Endodermal cell (in vitro differentiated cells): Measurements from ENCODE around the gene LHPP. TPM values are rescaled to one million over a fixed set of nuclear protein-coding genes. Genes with fewer than 3 reads are reported as not detected.

Experiments used
- DNase-seq: peaks from one replicate; pipeline ENCODE4 v3.0.0-alpha.2; 2017
- H3K27ac ChIP-seq: 2 replicates; pipeline ENCODE4 v1.5.1; 2013; ENCODE audit warnings: mild to moderate bottlenecking, low read depth, low read length, moderate library complexity
- H3K27me3 ChIP-seq: 2 replicates; pipeline ENCODE4 v1.6.1; 2013; ENCODE audit warnings: mild to moderate bottlenecking, low read length, moderate library complexity; ENCODE audit not compliant: insufficient read depth, control insufficient read depth, poor library complexity, severe bottlenecking
- H3K36me3 ChIP-seq: 2 replicates; pipeline ENCODE4 v1.7.0; 2013; ENCODE audit warnings: mild to moderate bottlenecking, low read length, moderate library complexity; ENCODE audit not compliant: control insufficient read depth, insufficient read depth
- H3K4me1 ChIP-seq: one replicate; pipeline ENCODE4 v1.7.0; 2013; ENCODE audit warnings: low read length; ENCODE audit not compliant: control insufficient read depth, insufficient read depth
- H3K4me3 ChIP-seq: 2 replicates; pipeline ENCODE4 v1.5.1; 2013; ENCODE audit warnings: mild to moderate bottlenecking, low read length, moderate library complexity
- H3K9ac ChIP-seq: 2 replicates; pipeline ENCODE4 v1.6.1; 2013; ENCODE audit warnings: mild to moderate bottlenecking, low read length, moderate library complexity; ENCODE audit not compliant: poor library complexity, severe bottlenecking; ENCODE audit errors: extremely low read depth
- H3K9me3 ChIP-seq: 2 replicates; pipeline ENCODE4 v1.6.1; 2013; ENCODE audit warnings: mild to moderate bottlenecking, low read length, moderate library complexity; ENCODE audit not compliant: control insufficient read depth
- H3K27ac Mint-ChIP-seq: 2 replicates; pipeline ENCODE4 v1.8.0; 2020; ENCODE audit warnings: mixed read lengths
- H3K27me3 Mint-ChIP-seq: 2 replicates; pipeline ENCODE4 v1.8.0; 2021; ENCODE audit warnings: mild to moderate bottlenecking, mixed read lengths; ENCODE audit not compliant: insufficient read depth
- H3K36me3 Mint-ChIP-seq: 2 replicates; pipeline ENCODE4 v1.8.0; 2020; ENCODE audit warnings: low read depth, mixed read lengths
- H3K4me1 Mint-ChIP-seq: 2 replicates; pipeline ENCODE4 v1.8.0; 2020; ENCODE audit warnings: mixed read lengths
- H3K4me3 Mint-ChIP-seq: 2 replicates; pipeline ENCODE4 v1.8.0; 2020; ENCODE audit warnings: mild to moderate bottlenecking, moderate library complexity, mixed read lengths
- H3K9me3 Mint-ChIP-seq: 2 replicates; pipeline ENCODE4 v1.8.0; 2020; ENCODE audit warnings: mild to moderate bottlenecking, mixed read lengths
- WGBS, 2 experiments: methylation state at CpG; one replicate each; pipeline versions ENCODE4 v1.1.5 to v1.1.7; 2013; ENCODE audit warnings: missing lambda C conversion rate in 2 of 2, mixed read lengths in 1 of 2; ENCODE audit not compliant: insufficient coverage in 1 of 2, insufficient read length in 1 of 2; 5-methylcytosine and 5-hydroxymethylcytosine counted together
- total RNA-seq, 2 donors: library from RNA; stranded (reverse); fragmentation: NEBNext Ultra II Directional in 1 of 2; extraction: Animal tissue kit (Norgen Biotek cat#: 25700) in 1 of 2; gene quantifications; 2 replicates in 1 of 2; 3 replicates in 1 of 2; pipeline ENCODE4 v1.2.1, GENCODE V29; 2021
- TF ChIP-seq, protein P1 (sequence below): fragments of 200-600 bp; sonication (generic); conservative IDR thresholded peaks from 2 replicates; pipeline ENCODE4 v1.5.0; 2021; ENCODE audit warnings: antibody characterized with exemption, mild to moderate bottlenecking

LHPP gene
- total RNA-seq, 2 donors from 2014 or later: 23.3 to 24.8 TPM

DNA sequence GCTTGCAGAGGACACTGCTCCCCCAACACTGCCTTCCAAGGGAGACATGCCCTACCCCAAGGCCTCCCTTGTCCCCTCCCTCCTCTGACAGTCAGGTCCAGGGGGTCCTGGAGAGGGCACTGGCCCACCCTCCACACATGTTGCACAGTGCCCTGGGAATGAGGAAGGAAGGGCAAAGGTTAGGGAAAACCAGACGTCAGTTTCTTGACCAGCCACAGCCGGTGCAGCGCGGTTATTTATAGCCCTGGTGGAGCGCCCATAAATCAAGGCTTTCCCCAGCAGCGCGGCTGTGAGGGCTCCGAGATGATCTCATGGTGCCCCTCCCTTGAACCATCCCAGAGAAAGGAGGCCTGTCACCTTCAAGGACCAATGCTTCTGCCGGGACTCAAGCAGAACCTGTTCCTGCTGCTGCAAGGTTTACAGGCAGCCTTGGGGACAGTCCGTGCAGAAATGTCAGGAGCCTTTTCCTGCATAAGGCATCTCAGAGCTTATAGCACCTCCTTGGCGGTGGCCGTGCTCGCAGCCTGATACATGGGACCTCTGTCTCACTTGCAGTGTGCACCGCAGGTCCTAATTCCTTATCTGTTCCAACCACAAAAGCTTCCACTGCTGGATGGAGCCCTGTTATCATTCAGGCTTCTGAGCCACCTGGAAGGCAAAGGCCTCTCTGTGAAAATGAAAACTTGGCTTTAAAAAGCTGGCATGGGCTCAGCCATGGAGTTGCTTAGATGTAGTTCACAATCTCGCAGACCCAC lies 127.3 kb downstream of the LHPP start:
- Histone ChIP-seq H3K36me3 (no peaks in the 10 kb centered on the region), H3K27me3 (no peaks in the 10 kb centered on the region), H3K4me3 (no peak overlapping the region), H3K9ac (no peak overlapping the region), H3K4me1 (no peaks in the 10 kb centered on the region), H3K27ac (no peak overlapping the region), H3K9me3 (no peaks in the 10 kb centered on the region)
- no peak overlapping the region for H3K4me3 Mint-ChIP-seq
- H3K27me3 Mint-ChIP-seq: no peaks in the 10 kb centered on the region
- TF ChIP-seq, protein P1, sequence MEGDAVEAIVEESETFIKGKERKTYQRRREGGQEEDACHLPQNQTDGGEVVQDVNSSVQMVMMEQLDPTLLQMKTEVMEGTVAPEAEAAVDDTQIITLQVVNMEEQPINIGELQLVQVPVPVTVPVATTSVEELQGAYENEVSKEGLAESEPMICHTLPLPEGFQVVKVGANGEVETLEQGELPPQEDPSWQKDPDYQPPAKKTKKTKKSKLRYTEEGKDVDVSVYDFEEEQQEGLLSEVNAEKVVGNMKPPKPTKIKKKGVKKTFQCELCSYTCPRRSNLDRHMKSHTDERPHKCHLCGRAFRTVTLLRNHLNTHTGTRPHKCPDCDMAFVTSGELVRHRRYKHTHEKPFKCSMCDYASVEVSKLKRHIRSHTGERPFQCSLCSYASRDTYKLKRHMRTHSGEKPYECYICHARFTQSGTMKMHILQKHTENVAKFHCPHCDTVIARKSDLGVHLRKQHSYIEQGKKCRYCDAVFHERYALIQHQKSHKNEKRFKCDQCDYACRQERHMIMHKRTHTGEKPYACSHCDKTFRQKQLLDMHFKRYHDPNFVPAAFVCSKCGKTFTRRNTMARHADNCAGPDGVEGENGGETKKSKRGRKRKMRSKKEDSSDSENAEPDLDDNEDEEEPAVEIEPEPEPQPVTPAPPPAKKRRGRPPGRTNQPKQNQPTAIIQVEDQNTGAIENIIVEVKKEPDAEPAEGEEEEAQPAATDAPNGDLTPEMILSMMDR: no peak
- no peaks in the 10 kb centered on the region for H3K9me3 Mint-ChIP-seq
- no peak for DNase-seq
- H3K36me3 Mint-ChIP-seq: peaks cover 4% of the 10 kb centered on the region
- H3K4me1 Mint-ChIP-seq: no peaks in the 10 kb centered on the region
- no peak overlapping the region for H3K27ac Mint-ChIP-seq
- 87 to 89% methylated on average over 15 of the region's 15 CpGs for WGBS, 2 experiments

- H3K4me1 Mint-ChIP-seq: no peaks in the 10 kb centered on the region
Measured at GRCh38 chr10:124589491-124590041, 127.9 kb downstream of the LHPP start.

DNA sequence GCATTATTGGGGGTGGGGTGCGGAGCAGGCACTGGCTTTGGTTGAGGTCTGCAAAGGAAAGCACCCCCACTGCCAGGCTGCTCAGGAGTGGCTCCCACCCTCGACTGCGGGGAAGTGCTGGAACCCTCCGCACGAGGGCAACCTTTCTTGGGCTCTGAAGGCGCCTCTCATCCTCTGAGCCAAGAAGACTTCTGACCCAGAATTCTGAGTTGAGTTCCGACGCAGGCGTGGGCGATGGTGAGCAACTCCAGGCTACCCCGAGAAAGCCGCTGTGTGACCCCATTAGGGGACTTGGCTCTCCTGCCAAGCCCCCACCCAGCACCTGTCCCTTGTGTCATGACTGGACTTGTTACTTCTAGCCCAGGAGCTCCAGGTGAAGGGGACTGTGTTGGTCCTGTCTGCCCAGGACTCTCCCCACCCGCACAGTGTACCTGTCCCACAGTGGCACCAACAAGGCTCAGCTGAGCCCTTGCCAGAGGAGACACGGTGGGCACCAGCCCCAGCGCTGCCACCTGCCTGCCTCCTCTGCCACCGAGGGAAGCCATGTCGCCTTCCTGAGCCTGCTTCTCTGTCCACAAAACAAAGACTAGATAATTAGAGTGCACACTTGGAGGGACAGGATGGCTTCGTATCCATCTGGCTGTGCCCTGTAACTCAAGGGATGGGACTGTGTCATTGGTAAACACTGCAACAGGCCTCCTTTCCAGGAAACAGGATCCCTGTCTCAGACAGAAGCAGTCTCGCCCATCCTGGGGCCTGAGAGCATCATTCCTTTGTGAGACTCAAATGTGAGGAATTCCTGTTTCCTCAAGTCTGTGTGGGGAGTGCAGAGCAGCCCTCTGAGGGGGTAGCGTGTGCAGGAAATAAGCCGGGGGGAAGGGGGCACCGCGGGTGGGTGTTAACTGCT lies 128.8 kb downstream of the LHPP start:
- Histone ChIP-seq H3K9me3 (no peaks in the 10 kb centered on the region), H3K36me3 (no peaks in the 10 kb centered on the region), H3K27me3 (no peaks in the 10 kb centered on the region), H3K27ac (no peak overlapping the region), H3K9ac (no peak overlapping the region), H3K4me1 (no peaks in the 10 kb centered on the region), H3K4me3 (no peak overlapping the region)
- no peaks in the 10 kb centered on the region for H3K9me3 Mint-ChIP-seq
- peaks cover 4% of the 10 kb centered on the region for H3K36me3 Mint-ChIP-seq
- H3K27me3 Mint-ChIP-seq: no peaks in the 10 kb centered on the region
- TF ChIP-seq, protein P1: no peak
- H3K4me3 Mint-ChIP-seq: no peak overlapping the region
- peak overlapping the region; percentile 64 for H3K27ac Mint-ChIP-seq
- 89 to 90% methylated on average over 19 to 23 of the region's 23 CpGs for WGBS, 2 experiments
- no peak for DNase-seq
- no peaks in the 10 kb centered on the region for H3K4me1 Mint-ChIP-seq

More at GRCh38 chr10:124589491-124590041, 127.9 kb downstream of the LHPP start:
- H3K4me3 Mint-ChIP-seq: no peak overlapping the region
- Histone ChIP-seq H3K4me3 (no peak overlapping the region), H3K9me3 (no peaks in the 10 kb centered on the region), H3K27me3 (no peaks in the 10 kb centered on the region), H3K36me3 (no peaks in the 10 kb centered on the region), H3K4me1 (no peaks in the 10 kb centered on the region), H3K9ac (no peak overlapping the region), H3K27ac (no peak overlapping the region)
- no peaks in the 10 kb centered on the region for H3K27me3 Mint-ChIP-seq
- no peak overlapping the region for H3K27ac Mint-ChIP-seq
- TF ChIP-seq, protein P1: no peak
- WGBS, 2 experiments: 86 to 92% methylated on average over 20 to 24 of the region's 24 CpGs
- no peak for DNase-seq
- no peaks in the 10 kb centered on the region for H3K9me3 Mint-ChIP-seq
- H3K36me3 Mint-ChIP-seq: peaks cover 4% of the 10 kb centered on the region
